GM23338 (cell line): Measurements from ENCODE around the gene IFI16. TPM values are rescaled to one million over a fixed set of nuclear protein-coding genes. Genes with fewer than 3 reads are reported as not detected.

ENCODE experiments used
- ATAC-seq: fragments of 200-7000 bp; cut with Tn5 transposase; 3 replicates; pipeline ENCODE4 v1.9.1; 2020
- DNase-seq: peaks from one replicate; pipeline ENCODE4 v3.0.0-alpha.2; 2015; ENCODE audit warnings: low spot score
- H2AFZ ChIP-seq: fragments of 200-600 bp; sonication (generic); 2 replicates; pipeline ENCODE4 v1.8.0; 2016; ENCODE audit warnings: antibody characterized with exemption, mild to moderate bottlenecking, moderate library complexity
- H3F3A ChIP-seq: fragments of 200-600 bp; sonication (generic); replicated peaks from 2 replicates; pipeline ENCODE4 v1.8.0; 2017; ENCODE audit warnings: antibody characterized with exemption, mixed run types, low read depth
- H3K27ac ChIP-seq: fragments of 200-600 bp; sonication (generic); 2 replicates; pipeline ENCODE4 v1.6.1; 2016; ENCODE audit warnings: low read depth
- H3K27me3 ChIP-seq: fragments of 200-600 bp; sonication (generic); 2 replicates; pipeline ENCODE4 v1.8.0; 2016; ENCODE audit warnings: mild to moderate bottlenecking, mixed run types, moderate library complexity; ENCODE audit not compliant: insufficient read depth
- H3K36me3 ChIP-seq: fragments of 200-600 bp; sonication (generic); 2 replicates; pipeline ENCODE4 v1.8.0; 2016; ENCODE audit warnings: mild to moderate bottlenecking; ENCODE audit not compliant: insufficient read depth
- H3K4me1 ChIP-seq: fragments of 200-600 bp; sonication (generic); 2 replicates; pipeline ENCODE4 v1.8.0; 2016; ENCODE audit warnings: mild to moderate bottlenecking, moderate library complexity; ENCODE audit not compliant: insufficient read depth
- H3K4me2 ChIP-seq: fragments of 200-600 bp; sonication (generic); 2 replicates; pipeline ENCODE4 v1.7.1; 2017; ENCODE audit warnings: mixed run types
- H3K4me3 ChIP-seq: fragments of 200-600 bp; sonication (generic); 2 replicates; pipeline ENCODE4 v1.6.1; 2016; ENCODE audit warnings: mixed run types
- H3K79me2 ChIP-seq: fragments of 200-600 bp; sonication (generic); replicated peaks from 2 replicates; pipeline ENCODE4 v1.8.0; 2017; ENCODE audit warnings: mild to moderate bottlenecking; ENCODE audit not compliant: insufficient read depth
- H3K9me2 ChIP-seq: fragments of 200-600 bp; sonication (generic); 2 replicates; pipeline ENCODE4 v1.8.0; 2017; ENCODE audit not compliant: insufficient read depth
- H4K20me1 ChIP-seq: fragments of 200-600 bp; sonication (generic); replicated peaks from 2 replicates; pipeline ENCODE4 v1.8.0; 2017; ENCODE audit warnings: mild to moderate bottlenecking; ENCODE audit not compliant: insufficient read depth
- H3K27ac Mint-ChIP-seq: 2 replicates; pipeline ENCODE4 v1.8.0; 2020; ENCODE audit warnings: inconsistent platforms, mild to moderate bottlenecking, moderate library complexity, mixed read lengths
- H3K27me3 Mint-ChIP-seq: 3 replicates; pipeline ENCODE4 v1.8.0; 2022; ENCODE audit warnings: low read depth, mild to moderate bottlenecking, moderate library complexity, mixed read lengths, inconsistent platforms; ENCODE audit not compliant: insufficient read depth, poor library complexity
- H3K36me3 Mint-ChIP-seq: 3 replicates; pipeline ENCODE4 v1.8.0; 2021; ENCODE audit warnings: low read depth, mild to moderate bottlenecking, inconsistent platforms, moderate library complexity, mixed read lengths
- H3K4me1 Mint-ChIP-seq: 3 replicates; pipeline ENCODE4 v1.8.0; 2020; ENCODE audit warnings: mild to moderate bottlenecking, inconsistent platforms, mixed read lengths
- H3K4me3 Mint-ChIP-seq: 3 replicates; pipeline ENCODE4 v1.8.0; 2021; ENCODE audit warnings: moderate library complexity, mild to moderate bottlenecking, inconsistent platforms, mixed read lengths
- H3K9me3 Mint-ChIP-seq: 3 replicates; pipeline ENCODE4 v1.8.0; 2020; ENCODE audit warnings: moderate library complexity, mild to moderate bottlenecking, inconsistent platforms, mixed read lengths
- CREB1 ChIP-seq: fragments of 250-450 bp; sonication (Bioruptor Pico); IDR thresholded peaks from 2 replicates; pipeline ENCODE4 v1.5.0; 2020; ENCODE audit warnings: low read depth, mild to moderate bottlenecking, moderate library complexity
- CTCF ChIP-seq, 2 experiments: fragments of 200-600 bp in 1 of 2; sonication (generic) in 1 of 2; conservative IDR thresholded peaks; 2 replicates each; pipeline versions ENCODE4 v1.5.1 to v1.6.1; 2016 to 2017; ENCODE audit warnings: antibody characterized with exemption in 2 of 2, low read depth in 2 of 2, mild to moderate bottlenecking in 2 of 2, moderate library complexity in 1 of 2
- EZH2 ChIP-seq: fragments of 200-600 bp; sonication (generic); IDR thresholded peaks from one replicate; pipeline ENCODE4 v1.8.0; 2017; ENCODE audit warnings: antibody characterized with exemption, mild to moderate bottlenecking, low read depth; ENCODE audit not compliant: unreplicated experiment
- EZH2phosphoT487 ChIP-seq: fragments of 200-600 bp; sonication (generic); IDR thresholded peaks from one replicate; pipeline ENCODE4 v1.8.1; 2018; ENCODE audit warnings: antibody characterized with exemption; ENCODE audit not compliant: unreplicated experiment
- JUNB ChIP-seq: IDR thresholded peaks from one replicate; pipeline ENCODE4 v1.6.1; 2016; ENCODE audit warnings: antibody characterized with exemption; ENCODE audit not compliant: unreplicated experiment
- NANOG ChIP-seq: IDR thresholded peaks from 2 replicates; pipeline ENCODE4 v1.6.1; 2016; ENCODE audit warnings: antibody characterized with exemption, borderline replicate concordance
- POLR2AphosphoS5 ChIP-seq: IDR thresholded peaks from 2 replicates; pipeline ENCODE4 v1.6.1; 2016; ENCODE audit warnings: antibody characterized with exemption, low read depth
- STAT1 ChIP-seq: IDR thresholded peaks from one replicate; pipeline ENCODE4 v1.6.1; 2016; ENCODE audit warnings: antibody characterized with exemption; ENCODE audit not compliant: unreplicated experiment
- ZNF114 ChIP-seq: fragments of 250-450 bp; sonication (Bioruptor Pico); IDR thresholded peaks from 2 replicates; pipeline ENCODE4 v1.5.0; 2020; ENCODE audit warnings: mild to moderate bottlenecking, moderate library complexity
- ZNF331 ChIP-seq: fragments of 250-450 bp; sonication (Bioruptor Pico); IDR thresholded peaks from 2 replicates; pipeline ENCODE4 v1.5.0; 2020; ENCODE audit warnings: low read depth, mild to moderate bottlenecking, moderate library complexity
- ZNF462 ChIP-seq: fragments of 250-450 bp; sonication (Bioruptor Pico); IDR thresholded peaks from 2 replicates; pipeline ENCODE4 v1.5.0; 2020; ENCODE audit warnings: mild to moderate bottlenecking, moderate library complexity
- polyA plus RNA-seq: library from polyadenylated mRNA; unstranded; fragments of >200 nt; fragmentation: Nextera tagmentation; extraction: Ambion mirVana; gene quantifications from 2 replicates; pipeline ENCODE4 v1.2.1, GENCODE V29; 2016
- total RNA-seq: library from RNA; depleted of rRNA; stranded (reverse); fragments of >200 nt; shearing (Covaris generic); gene quantifications from 2 replicates; pipeline ENCODE4 v1.2.3, GENCODE V29; 2014
- TF ChIP-seq, protein P1 (sequence below): IDR thresholded peaks from 2 replicates; pipeline ENCODE4 v1.6.1; 2016; ENCODE audit warnings: antibody characterized with exemption
- TF ChIP-seq, protein P2 (sequence below): IDR thresholded peaks from one replicate; pipeline ENCODE4 v1.6.1; 2018; ENCODE audit warnings: antibody characterized with exemption; ENCODE audit not compliant: unreplicated experiment

IFI16 gene
- total and polyA plus RNA-seq, 2 experiments from 2014 or later = 0.31 to 2.1 TPM

- Mint-ChIP-seq H3K36me3 (no peaks in the 10 kb centered on the region; the same call in 2 of the 3 replicates), H3K9me3 (no peaks in the 10 kb centered on the region), H3K4me3 (no peak overlapping the region), H3K4me1 (peaks cover 15% of the 10 kb centered on the region; the same call in 2 of the 3 replicates), H3K27me3 (no peaks in the 10 kb centered on the region), H3K27ac (no peak overlapping the region)
- TF ChIP-seq ZNF331 (CRISPR knock-in tag) = no peak
- TF ChIP-seq JUNB = no peak
- no peak for TF ChIP-seq CTCF (conservative IDR thresholded peaks at IDR 0.05; ENCODE audit: low read depth in 2 of 2)
- no peak for TF ChIP-seq EZH2phosphoT487
- TF ChIP-seq, protein P1, sequence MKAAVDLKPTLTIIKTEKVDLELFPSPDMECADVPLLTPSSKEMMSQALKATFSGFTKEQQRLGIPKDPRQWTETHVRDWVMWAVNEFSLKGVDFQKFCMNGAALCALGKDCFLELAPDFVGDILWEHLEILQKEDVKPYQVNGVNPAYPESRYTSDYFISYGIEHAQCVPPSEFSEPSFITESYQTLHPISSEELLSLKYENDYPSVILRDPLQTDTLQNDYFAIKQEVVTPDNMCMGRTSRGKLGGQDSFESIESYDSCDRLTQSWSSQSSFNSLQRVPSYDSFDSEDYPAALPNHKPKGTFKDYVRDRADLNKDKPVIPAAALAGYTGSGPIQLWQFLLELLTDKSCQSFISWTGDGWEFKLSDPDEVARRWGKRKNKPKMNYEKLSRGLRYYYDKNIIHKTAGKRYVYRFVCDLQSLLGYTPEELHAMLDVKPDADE = no peak
- TF ChIP-seq NANOG = no peak
- TF ChIP-seq EZH2 = no peak
- TF ChIP-seq ZNF114 (CRISPR knock-in tag) = no peak
- TF ChIP-seq CREB1 (CRISPR knock-in tag) = no peak
- TF ChIP-seq POLR2AphosphoS5 = no peak
- TF ChIP-seq, protein P2, sequence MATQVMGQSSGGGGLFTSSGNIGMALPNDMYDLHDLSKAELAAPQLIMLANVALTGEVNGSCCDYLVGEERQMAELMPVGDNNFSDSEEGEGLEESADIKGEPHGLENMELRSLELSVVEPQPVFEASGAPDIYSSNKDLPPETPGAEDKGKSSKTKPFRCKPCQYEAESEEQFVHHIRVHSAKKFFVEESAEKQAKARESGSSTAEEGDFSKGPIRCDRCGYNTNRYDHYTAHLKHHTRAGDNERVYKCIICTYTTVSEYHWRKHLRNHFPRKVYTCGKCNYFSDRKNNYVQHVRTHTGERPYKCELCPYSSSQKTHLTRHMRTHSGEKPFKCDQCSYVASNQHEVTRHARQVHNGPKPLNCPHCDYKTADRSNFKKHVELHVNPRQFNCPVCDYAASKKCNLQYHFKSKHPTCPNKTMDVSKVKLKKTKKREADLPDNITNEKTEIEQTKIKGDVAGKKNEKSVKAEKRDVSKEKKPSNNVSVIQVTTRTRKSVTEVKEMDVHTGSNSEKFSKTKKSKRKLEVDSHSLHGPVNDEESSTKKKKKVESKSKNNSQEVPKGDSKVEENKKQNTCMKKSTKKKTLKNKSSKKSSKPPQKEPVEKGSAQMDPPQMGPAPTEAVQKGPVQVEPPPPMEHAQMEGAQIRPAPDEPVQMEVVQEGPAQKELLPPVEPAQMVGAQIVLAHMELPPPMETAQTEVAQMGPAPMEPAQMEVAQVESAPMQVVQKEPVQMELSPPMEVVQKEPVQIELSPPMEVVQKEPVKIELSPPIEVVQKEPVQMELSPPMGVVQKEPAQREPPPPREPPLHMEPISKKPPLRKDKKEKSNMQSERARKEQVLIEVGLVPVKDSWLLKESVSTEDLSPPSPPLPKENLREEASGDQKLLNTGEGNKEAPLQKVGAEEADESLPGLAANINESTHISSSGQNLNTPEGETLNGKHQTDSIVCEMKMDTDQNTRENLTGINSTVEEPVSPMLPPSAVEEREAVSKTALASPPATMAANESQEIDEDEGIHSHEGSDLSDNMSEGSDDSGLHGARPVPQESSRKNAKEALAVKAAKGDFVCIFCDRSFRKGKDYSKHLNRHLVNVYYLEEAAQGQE = no peak
- no peak for TF ChIP-seq STAT1
- no peak for TF ChIP-seq ZNF462 (CRISPR knock-in tag)
- no peaks in the 10 kb centered on the region for H3K36me3 ChIP-seq
- H3K27me3 ChIP-seq = peaks cover 25% of the 10 kb centered on the region
- H3K27ac ChIP-seq = no peak overlapping the region
- no peak for ATAC-seq
- H3K79me2 ChIP-seq = no peaks in the 10 kb centered on the region
- DNase-seq = no peak
- H2AFZ ChIP-seq = no peak overlapping the region
- H3F3A ChIP-seq = no peaks in the 10 kb centered on the region
- H3K4me3 ChIP-seq = no peak overlapping the region
- no peaks in the 10 kb centered on the region; the same call in 1 of the 2 replicates for H4K20me1 ChIP-seq
- no peaks in the 10 kb centered on the region for H3K9me2 ChIP-seq
- H3K4me1 ChIP-seq = peaks cover 12% of the 10 kb centered on the region
- no peak overlapping the region for H3K4me2 ChIP-seq
Measured at GRCh38 chr1:159011751-159012150, 2.0 kb downstream of the IFI16 start.
